A172 (cell line): ENCODE results near the gene TRMT2A. TPM values are rescaled to one million over a fixed set of nuclear protein-coding genes. Genes with fewer than 3 reads are reported as not detected.

Experiments used
- DNase-seq: peaks from one replicate; pipeline ENCODE4 v3.0.0-alpha.2; 2015; ENCODE audit warnings: low spot score
- total RNA-seq: library from RNA; depleted of rRNA; stranded (reverse); fragments of >200 nt; shearing (Covaris generic); gene quantifications from 2 replicates; pipeline ENCODE4 v1.2.3, GENCODE V29; 2014

Gene TRMT2A
- total RNA-seq, 1 experiment from 2014 or later, result 31.1 TPM

DNA sequence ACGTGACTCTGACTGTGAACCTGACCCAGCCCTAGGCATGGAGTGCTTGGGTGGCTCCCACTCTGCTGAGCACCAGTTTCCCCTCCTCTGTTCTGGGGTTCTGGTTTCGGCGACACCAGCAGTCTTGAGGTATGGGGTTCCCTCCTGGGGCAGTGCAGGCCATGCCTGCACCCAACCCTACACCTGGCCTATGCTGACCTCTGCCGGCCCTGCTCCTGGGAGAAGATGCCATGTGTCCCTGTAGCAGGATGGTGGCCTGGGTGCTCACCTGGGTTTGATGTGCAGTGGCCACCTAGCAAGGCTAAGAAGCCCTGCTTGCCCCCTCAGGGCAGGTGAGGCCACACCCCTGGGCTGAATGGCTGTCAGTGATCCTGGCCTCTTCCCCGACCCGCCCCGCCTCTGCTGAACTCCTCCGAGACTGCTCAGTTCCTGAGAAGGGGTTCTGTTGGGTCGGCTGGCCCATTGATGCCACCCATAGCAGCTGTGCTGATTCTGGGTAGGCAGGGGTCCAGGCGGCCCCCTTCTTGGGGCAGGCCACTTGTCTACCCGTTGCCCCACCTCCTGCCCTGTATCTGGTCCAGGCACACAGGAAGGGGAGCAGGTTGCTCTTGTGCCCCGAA, 17.0 kb upstream of the TRMT2A start:
- no peak for DNase-seq

DNA sequence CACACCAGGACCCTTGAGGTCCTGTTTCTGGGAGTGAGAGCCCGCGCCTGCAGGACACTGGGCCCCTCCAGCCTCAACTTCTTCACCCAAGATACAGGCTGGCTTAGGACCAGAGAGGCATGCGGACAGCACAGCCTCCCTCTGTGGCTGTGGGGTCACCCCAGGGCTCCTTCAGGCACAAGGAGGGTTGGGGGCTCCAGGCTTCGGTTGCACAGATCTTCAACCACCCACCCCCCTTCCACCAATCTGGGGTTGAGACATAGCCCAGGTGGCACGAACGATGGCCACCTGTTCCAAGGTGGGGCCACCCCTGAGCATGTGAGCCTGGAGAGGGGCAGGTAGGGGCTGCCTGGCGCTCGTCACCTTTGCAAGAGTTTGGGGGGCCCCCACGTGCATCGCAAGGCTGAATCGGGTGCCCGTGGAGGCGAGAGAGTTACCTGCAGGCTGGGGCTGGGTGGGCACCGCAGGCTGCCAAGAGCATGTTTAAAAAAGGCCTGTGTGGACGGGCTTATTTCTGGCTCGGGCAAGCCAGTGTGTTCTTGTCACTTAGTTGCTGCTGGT, 15.7 kb upstream of the TRMT2A start:
- DNase-seq, result no peak

DNA sequence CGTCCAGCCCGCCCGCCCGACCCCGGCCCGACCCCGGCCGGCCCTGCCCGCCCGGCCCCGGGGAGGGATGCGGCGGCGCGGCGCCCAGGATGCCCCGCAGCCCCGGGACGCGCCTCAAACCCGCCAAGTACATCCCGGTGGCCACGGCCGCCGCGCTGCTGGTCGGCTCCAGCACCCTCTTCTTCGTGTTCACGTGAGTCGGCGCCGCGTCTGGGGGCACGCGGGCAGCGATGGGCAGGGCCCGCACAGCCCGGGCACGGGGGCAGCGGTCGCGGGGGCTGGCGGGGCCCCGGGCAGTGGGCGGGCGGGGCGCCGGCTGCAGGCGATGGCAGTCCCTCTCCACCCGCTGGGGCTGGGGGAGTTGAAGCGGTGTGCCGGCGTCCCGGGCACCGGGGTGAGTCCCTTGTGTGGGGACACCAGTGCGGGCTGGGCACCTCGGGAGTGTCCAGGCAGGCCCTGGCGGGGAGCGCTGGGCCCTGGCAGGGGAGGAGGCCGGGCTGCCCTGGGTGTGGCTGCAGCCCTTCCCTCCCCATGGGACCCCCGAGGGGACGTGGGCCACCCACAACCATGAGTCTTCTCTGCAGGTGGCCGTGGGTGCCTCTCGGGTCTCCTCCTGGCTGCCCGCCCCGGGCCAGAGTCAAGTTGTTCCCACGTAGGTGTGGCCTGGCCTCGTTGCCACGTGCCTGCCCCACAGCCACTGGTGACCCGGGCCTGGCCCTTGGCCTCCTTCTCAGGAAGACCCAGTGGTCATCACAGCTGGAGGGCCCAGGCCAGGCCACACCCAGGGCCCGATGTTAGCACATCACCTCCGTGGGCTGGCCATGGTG, 15.0 kb upstream of the TRMT2A start:
- no peak for DNase-seq

DNA sequence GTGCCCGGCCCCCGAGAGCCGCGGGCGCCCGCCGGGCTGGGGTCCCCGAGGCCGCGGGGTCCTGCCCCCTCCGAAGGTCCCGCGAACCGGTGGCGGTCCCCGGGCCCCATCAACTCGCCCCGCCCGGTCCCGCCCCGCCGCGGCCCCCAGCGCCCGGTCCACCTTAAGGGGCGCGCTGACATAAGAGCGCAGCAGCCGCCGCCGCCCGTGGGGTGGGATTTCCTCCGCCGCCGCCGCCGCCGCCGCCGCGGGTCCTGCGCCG, 14.5 kb upstream of the TRMT2A start, which contains the start of gene ZDHHC8:
Gene ZDHHC8, plus strand, starts transcription at position 208 of the 262 bp plus-strand sequence. CDS start 144 bp downstream, outside the sequence.
- no peak for DNase-seq

DNA sequence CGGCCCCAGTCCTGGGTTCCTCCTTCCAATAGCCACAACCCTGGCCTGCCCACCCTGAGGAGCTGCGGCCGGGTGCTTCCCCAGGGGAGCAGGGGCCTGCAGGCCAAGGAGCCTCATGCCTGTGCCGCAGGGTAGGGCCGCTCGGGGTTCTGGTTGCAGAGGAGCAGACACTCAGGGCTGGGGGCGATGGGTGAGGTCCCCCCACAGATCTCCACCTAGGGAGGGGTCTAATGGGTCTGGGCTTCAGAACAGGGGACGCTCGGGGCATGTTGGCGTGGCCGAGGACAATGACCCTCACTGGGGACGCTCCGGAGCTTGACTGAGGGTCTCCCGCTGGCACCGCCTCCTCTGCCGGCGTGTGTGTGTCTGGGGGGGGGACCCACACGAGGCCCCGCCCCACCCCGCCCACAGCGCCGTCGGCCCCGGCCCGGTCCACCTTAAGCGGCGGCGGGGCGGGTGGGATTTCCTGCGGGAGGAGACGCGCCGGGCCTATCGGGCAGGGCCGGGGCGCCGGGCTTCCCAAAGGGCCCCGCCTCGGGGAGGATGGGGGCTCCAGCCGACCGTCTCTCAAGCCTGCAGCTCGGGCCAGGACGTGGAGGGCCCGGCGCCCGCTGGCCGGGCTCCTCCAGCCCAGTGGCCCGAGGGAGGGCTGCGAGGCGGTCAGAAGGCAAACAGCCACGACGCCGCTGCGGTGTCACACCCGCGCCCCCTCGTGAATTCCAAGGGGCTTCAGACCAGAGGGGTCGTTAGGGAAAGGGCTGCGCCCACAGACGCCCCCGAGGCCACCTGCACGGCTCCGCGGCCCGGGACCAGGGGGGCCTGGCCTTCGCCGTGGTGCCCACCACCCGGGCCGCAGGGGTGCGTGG, 13.9 kb upstream of the TRMT2A start:
- DNase-seq, result no peak

DNA sequence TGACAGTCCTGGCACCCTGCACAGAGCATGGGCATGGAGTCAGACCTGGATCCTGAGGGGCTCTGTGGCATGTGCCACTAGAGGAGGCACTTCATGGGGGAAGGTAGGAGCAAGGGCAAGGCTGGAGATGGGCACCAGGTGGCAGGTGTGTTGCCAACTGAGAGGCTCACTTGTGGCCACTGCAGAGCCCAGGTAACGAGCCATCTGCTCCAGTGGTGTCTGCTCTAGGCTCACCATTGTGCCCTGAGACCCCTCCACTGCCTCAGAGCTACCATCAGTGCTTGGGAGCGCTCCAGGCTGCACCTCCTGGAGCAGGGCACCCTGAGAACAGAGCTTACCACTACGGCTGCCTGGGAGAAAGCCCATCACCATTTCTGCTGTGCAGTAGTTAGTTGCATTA, 13.3 kb upstream of the TRMT2A start:
- no peak for DNase-seq

DNA sequence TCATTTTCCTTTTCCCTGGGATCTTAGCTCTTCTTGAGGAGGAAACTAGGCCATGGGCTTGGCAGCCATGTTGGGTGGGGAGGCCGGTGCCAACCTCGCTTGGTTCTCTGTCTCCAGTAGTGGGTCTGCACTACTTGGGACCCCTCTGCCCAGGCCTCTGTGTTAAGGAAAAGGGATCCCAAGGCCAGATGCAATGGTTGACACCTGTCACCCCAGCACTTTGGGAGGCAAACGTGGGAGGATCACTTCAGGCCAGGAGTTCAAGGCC, 12.7 kb upstream of the TRMT2A start:
- DNase-seq, result no peak

DNA sequence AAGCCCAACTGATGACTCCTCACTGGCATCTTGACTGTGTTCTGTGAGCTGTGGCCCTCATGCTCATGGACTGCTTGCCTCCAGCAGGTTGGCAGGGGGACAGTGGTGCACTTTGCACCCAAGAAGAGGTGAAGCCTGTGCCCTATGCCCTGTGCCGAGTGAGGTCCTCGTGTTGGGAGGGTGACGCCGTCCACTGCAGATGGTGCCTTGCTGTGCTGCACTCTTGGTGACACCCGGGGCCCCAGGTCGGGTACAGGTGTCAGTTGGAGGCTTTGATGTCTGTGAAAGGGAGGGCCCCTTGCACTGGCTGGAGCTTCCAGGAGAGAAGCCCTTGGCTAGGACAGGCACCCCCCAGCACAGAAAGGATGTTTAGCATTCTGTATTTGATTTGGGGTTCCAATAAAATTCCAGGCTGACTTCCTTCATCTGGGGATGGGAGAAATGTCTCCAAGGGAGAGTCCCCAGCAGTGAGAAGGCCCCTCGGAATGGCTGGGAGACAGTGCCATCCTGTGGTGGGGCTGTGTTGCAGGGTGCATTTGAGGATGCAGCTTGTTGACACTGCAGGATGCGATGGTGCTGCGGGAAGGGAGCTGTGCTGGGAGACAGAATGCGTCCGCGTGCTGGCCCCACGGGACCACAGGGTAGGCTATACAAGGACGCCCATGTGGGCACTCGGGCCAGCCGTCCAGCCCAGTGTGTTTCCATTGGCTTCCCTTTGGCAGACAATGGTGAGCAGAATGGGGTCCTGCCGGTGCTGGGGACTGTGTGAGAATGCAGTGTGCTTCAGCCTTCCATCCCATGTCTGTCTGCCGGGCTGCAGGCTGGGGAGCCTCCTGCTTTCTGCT, 12.1 kb upstream of the TRMT2A start:
- DNase-seq, result no peak

DNA sequence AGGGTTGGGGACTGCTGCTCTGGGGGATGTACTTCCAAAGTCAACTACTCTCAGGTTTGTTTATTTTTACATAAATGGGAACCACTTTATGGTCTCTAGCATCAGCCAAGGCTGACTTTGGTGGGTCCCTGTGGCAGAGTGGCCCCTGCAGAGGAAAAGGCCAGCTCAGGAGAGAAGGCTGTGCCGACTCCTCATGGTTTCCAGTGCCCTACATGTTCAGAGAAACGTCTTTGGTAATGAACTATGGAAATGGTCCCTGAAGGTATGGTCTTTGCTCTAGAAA, 11.5 kb upstream of the TRMT2A start:
- DNase-seq, result no peak

DNA sequence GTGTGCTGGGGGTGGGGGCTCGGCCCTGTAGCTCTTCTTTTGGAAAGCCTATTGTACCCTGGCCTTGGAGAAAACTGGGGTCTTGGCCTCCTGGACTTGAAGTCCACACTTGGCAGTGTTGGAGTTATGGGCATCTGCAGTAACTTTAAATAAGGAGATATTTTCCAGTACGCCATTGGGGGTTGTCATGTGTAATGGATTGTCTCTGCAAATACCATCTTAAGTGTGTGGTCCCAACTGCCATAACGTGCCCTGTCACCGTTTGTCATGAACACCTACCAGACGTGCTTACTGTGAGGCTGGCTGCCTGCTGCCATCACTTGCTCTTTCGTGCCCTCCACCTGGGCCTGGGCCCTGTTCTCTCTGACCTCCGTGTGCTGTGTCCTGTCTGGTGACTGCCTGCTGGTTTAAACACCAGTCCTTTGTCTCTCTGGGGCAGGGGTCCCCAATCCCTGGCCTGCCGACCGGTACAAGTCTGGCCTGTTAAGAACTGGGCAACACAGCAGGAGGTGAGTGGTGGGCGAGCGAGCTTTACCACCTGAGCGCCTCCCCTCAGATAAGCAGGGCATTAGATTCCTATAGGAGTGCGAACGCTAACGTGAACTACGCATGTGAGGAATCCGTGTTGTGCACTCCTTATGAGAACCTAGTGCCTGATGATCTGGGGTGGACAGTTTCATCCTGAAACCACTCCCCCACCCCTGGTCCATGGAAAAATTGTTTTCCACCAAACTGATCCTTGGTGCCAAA, 11.0 kb upstream of the TRMT2A start:
- DNase-seq, result no peak

DNA sequence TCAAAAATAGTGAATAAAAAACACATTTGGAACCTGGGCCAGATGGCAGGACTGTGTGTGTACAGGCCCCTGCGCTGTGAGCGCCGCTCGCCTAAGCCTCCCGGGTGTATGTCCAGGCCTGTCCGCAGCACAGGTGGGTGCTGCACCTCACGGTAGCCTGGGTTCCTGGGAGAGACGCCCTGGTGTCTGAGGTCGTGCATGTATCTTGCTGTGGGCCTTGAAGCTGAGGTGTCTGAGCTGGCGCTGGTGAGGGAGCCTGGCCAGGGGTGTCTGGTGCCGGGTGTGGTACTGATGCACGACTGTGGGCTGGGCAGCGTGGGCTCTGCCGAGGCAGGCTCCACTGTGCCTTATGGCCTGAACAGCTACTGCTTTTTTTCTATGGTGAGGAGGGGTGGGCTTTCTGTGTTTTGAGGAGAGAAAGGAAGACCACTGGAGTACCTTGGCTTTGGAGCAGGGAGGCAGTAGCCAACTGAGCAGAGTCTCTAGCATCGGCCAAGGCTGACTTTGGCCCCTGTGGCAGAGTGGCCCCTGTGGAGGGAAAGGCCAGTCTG, 10.4 kb upstream of the TRMT2A start:
- no peak for DNase-seq

DNA sequence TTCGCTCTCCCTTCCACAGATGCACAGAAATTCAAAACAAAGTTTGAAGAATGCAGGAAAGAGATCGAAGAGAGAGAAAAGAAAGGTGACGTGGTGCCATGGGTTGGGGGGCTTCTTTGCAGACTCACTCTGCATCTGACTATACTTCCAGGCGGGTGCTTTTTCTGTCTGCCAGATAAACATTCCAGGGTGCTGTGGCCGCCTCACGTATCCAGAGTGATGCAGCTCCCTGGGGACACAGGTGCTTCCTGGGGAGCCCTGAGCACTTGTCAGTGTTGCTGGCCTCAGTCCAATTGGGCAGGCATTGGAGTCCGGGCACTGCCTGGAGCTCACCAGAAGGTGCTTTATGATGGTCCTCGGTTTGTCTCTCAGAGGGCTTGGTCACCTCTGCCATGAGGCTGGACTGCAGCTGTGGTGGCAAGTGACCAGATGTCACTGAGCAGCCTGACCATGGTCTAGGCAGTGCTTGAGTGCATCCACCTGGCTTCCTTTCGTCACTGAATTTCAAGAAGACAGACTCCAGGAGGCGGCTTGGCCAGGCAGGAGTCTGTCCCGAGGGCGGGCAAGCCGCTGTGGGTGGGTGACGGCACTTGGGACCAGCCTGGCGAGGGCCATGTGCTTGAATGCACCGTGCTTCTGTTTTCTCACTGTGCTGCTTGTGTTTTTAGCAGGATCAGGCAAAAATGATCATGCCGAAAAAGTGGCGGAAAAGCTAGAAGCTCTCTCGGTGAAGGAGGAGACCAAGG, 9.4 kb upstream of the TRMT2A start:
- DNase-seq, result no peak

DNA sequence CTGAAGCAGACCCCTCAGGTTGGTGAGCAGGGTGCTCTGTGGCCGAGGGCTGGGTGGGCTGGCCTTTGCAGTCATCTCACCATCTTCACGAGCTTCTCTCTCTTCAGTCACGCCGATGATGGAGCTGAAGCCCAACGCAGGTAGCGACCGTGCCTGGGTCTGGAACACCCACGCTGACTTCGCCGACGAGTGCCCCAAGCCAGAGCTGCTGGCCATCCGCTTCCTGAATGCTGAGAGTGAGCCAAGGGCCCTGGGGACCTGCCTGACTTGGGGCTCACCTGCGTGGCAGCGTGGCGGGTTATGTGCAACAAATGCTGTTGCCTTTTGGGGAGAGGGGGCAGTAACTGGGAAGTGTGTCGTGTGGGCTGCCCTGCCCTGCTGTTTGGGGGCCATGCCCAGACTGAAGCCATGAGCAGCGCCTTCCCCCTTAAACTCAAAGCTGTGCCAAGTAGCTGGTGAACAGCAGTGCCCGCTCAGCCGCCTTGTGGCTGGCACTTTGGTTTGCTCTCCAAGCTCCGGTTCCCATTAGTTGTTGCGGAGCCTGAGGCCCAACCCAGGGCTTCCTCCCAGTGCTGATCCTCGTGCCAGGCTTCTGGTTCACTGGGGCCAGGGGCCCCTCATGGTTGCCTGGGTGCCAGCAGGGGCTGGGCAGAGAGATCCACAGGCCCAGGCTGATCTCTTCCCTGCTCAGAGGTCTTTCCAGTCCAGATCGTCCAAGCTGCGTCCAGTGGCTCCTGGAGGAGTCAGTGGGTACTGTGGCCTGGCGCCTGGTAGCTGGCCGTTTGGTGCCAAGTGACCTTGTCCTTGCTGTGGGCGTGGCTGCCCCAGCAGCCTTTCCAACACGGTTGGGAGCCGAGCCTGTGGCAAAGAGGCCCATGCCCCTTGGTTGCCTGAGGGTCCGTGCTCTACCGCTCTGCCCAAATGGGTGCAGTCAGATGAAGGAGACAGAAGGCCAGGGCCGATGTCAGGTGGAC, 8.5 kb upstream of the TRMT2A start:
- DNase-seq, result no peak

DNA sequence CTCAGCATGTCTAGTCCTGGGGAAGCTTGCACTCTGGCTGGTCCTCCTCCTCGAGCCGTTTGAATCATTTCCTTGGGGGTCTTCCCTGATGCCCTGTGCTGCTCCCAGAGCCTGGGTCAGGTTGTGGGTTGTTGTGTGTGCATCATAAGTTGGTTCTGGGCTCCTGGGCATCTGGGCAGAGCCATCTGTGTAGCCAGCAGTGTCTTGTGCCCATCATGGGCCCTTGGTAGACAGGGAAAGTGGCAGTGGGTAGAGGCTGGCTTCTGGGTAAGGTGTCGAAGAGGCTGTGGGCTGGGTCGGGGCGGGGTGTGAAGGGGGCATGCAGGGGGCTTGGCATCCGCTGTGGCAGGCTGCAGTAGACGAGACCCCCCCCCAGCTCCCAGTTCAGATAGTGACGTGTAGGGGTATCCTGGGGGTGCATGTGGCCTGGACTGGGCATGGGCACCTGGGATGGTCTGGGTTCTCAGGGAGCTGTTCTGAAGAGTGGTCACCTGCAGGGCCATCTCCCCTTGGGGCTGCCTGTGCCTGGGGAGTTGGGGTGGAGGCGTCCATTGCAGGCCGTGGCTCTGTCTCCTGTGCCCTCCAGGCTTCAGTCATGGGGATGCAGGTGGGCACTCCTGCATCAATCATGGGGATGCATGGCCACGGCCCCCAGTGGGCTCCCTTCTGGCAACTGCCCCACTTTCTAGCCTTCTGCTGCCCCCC, 7.2 kb upstream of the TRMT2A start:
- DNase-seq, result no peak

DNA sequence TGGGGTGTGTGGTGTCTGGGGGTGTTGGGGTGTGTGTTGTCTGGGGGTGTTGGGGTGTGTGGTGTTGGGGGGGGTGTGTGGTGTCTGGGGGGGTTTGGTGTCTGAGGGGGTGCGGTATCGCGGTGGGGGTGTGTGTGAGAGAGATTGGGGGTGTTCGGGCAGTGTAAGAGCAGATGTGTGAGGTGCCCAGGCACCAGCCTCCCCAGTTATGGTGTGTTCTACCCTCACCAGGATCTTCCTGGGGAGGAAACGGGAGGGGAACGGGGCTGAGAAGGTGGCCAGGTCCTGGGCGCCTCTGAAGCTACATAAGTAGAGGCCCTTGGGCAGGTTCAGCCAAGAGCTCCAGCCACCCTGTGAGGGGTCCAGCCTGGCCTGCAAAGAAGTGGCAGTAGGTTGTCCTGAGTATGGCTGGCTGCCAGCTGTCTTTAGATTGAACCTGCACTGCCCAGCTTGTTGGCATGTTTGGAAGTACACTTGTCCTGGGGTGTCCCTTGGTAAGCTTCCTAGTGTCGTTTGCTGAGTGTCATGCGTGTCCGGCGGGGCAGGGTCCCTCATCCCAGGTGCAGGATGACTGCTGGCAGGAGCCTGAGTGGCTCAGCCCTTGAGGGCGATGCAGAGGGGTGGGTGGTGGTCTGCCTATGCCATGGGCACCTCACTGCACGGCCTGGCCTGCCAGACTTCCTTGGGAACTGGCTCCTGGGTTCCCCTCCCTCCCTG, 6.5 kb upstream of the TRMT2A start:
- no peak for DNase-seq

DNA sequence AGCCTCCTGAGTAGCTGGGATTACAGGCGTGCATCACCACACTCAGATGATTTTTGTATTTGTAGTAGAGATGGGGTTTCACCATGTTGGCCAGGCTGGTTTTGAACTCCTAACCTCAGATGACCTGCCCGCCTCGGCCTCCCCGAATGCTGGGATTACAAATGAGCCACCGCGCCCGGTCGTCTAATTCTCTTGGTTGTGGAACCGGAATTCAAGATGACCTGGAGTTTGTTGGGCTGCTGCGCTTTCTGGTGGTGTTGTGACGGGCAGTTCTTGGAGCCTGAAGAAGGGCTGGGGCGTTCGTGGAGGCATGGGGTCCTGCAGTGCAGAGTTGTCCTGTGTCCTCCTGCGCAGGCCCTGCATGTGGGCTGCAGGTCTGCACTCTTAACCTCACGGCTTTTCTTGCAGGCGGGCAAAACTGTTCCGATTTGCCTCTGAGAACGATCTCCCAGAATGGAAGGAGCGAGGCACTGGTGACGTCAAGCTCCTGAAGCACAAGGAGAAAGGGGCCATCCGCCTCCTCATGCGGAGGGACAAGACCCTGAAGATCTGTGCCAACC, 4.9 kb upstream of the TRMT2A start:
- no peak for DNase-seq

DNA sequence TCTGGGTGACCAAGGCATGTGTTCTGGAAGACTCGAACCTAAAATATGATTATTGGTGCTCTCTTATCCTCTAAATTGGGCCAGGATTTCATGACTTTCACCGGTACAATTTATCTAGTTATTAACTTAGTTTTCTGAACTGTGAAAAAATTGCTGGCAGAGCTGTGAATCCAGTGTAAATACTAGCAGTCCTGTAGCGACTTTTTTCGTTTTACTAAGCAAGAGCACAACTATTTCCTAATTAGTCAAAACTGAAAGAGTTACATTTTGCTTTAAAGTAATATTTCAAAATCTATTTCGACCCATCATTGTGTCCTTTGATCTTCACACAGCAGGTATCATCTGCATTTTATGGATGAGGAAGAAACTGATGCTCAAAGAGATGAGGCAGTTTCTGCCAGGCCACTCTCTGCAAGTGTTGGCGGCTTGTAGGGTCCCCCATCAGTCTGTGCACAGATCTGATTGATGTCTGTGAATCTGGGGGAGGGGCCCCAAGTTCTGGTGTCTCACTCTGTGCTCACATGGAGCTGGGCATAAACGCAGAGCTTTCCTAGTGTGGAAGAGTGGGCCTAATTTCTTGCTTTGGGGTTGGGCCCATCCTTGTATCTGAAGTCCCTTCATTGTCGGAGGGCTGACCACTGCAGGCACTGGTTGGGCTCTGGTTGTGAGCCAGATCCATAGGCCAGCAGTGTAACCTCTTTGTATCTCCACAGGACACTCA, 1.4 kb upstream of the TRMT2A start:
- DNase-seq, result no peak
